HFFc6 (cell line): ENCODE measurements around the gene C19orf47. TPM values are rescaled to one million over a fixed set of nuclear protein-coding genes. Genes with fewer than 3 reads are reported as not detected.
A peak's percentile ranks its signal among the peaks of the same experiment; 100 is the strongest.

Source experiments
- DNase-seq: peaks from one replicate; pipeline ENCODE4 v3.0.0-alpha.2; 2018
- H3K27ac Mint-ChIP-seq: 2 replicates; pipeline ENCODE4 v1.8.0; 2020; ENCODE audit warnings: mild to moderate bottlenecking, mixed read lengths
- H3K27me3 Mint-ChIP-seq: 2 replicates; pipeline ENCODE4 v1.8.0; 2021; ENCODE audit warnings: mild to moderate bottlenecking, moderate library complexity, mixed read lengths; ENCODE audit not compliant: insufficient read depth
- H3K36me3 Mint-ChIP-seq: 2 replicates; pipeline ENCODE4 v1.8.0; 2021; ENCODE audit warnings: low read depth, mixed read lengths
- H3K4me1 Mint-ChIP-seq: 2 replicates; pipeline ENCODE4 v1.8.0; 2020; ENCODE audit warnings: low read depth, mixed read lengths
- H3K4me3 Mint-ChIP-seq: 2 replicates; pipeline ENCODE4 v1.8.0; 2020; ENCODE audit warnings: mild to moderate bottlenecking, moderate library complexity, mixed read lengths
- H3K9me3 Mint-ChIP-seq: 2 replicates; pipeline ENCODE4 v1.8.0; 2020; ENCODE audit warnings: mild to moderate bottlenecking, mixed read lengths
- total RNA-seq, 6 experiments: library from RNA; stranded (reverse); fragmentation: NEBNext Ultra II Directional; extraction: Animal tissue kit (Norgen Biotek cat#: 25700); gene quantifications; 2 replicates in 1 of 6; 3 replicates in 5 of 6; pipeline ENCODE4 v1.2.3, GENCODE V29; 2021
- TF ChIP-seq, protein P1 (sequence below): fragments of 200-600 bp; sonication (generic); IDR thresholded peaks from 2 replicates; pipeline ENCODE4 v1.5.0; 2021; ENCODE audit warnings: antibody characterized with exemption, mild to moderate bottlenecking

The C19orf47 gene
- total RNA-seq, 6 experiments from 2014 or later = 15.8 to 20.0 (median 18.5) TPM

DNA sequence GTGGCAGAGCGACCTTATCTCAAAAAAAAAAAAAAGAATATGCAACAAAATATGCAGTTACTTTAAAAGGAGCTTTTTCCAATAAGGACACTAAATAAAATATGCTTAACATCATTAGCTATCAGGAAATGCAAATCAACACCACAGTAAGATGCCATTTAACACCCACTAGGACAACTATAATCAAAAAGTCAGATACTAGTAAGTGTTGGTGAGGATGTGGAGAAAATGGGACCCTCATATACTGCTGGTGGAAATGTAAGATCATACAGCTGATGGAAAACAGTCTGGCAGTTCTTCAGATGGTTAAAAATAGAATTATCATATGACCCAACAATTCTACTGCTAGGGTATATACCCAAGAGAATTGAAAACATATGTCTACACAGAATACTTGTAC is 38.5 kb downstream of the C19orf47 start:
- TF ChIP-seq, protein P1, sequence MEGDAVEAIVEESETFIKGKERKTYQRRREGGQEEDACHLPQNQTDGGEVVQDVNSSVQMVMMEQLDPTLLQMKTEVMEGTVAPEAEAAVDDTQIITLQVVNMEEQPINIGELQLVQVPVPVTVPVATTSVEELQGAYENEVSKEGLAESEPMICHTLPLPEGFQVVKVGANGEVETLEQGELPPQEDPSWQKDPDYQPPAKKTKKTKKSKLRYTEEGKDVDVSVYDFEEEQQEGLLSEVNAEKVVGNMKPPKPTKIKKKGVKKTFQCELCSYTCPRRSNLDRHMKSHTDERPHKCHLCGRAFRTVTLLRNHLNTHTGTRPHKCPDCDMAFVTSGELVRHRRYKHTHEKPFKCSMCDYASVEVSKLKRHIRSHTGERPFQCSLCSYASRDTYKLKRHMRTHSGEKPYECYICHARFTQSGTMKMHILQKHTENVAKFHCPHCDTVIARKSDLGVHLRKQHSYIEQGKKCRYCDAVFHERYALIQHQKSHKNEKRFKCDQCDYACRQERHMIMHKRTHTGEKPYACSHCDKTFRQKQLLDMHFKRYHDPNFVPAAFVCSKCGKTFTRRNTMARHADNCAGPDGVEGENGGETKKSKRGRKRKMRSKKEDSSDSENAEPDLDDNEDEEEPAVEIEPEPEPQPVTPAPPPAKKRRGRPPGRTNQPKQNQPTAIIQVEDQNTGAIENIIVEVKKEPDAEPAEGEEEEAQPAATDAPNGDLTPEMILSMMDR = no peak
- Mint-ChIP-seq H3K9me3 (no peaks in the 10 kb centered on the region), H3K4me3 (no peak overlapping the region), H3K36me3 (no peaks in the 10 kb centered on the region), H3K27ac (no peak overlapping the region), H3K27me3 (no peaks in the 10 kb centered on the region), H3K4me1 (peaks cover 6% of the 10 kb centered on the region; the same call in 1 of the 2 replicates)
- no peak for DNase-seq

DNA sequence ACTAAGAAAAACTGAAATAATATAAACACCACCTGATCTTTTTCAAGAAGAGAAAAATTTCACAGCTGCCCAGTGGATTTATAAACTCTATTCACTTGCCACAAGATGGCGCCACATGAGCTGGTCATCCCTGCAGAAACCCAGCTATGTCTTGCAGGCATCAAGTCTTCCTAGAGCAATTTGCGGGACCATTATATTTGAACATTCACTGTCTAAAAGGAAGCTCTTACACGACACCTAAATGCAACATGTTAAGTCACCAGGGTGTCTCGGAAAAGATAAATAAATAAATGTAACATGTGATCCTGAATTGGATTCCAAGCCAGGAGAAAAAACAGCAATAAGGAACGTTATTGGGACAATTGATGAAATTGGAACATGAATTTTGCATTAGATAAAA is 42.8 kb downstream of the C19orf47 start:
- Mint-ChIP-seq H3K27me3 (no peaks in the 10 kb centered on the region; the same call in 1 of the 2 replicates), H3K4me1 (peaks cover 13% of the 10 kb centered on the region), H3K36me3 (no peaks in the 10 kb centered on the region), H3K9me3 (no peaks in the 10 kb centered on the region), H3K27ac (no peak overlapping the region), H3K4me3 (no peak overlapping the region)
- DNase-seq = peak; percentile 79
- TF ChIP-seq, protein P1 = peak; percentile 91

DNA sequence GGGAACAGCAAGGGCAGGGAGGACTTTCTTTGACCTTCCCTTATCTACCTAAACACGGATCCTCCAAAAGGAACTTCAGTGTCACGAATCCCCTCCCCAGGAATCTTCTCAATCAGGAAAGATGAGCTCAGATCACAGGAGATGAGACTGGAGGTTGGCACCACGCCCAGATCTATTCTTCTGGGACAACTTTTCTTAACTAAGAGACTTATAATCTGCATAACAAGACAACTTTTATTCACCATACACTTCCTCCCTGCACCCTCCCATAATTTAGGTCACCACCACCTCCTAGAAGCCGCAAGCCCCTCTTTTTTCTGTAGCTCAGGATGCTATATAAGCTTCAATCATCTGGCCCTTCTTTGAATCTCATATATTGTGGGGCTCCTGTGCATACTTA is 43.9 kb downstream of the C19orf47 start:
- no peaks in the 10 kb centered on the region for H3K36me3 Mint-ChIP-seq
- TF ChIP-seq, protein P1 = no peak
- peaks cover 13% of the 10 kb centered on the region for H3K4me1 Mint-ChIP-seq
- H3K27ac Mint-ChIP-seq = no peak overlapping the region
- H3K9me3 Mint-ChIP-seq = no peaks in the 10 kb centered on the region
- H3K4me3 Mint-ChIP-seq = no peak overlapping the region
- H3K27me3 Mint-ChIP-seq = no peaks in the 10 kb centered on the region; the same call in 1 of the 2 replicates
- no peak for DNase-seq

DNA sequence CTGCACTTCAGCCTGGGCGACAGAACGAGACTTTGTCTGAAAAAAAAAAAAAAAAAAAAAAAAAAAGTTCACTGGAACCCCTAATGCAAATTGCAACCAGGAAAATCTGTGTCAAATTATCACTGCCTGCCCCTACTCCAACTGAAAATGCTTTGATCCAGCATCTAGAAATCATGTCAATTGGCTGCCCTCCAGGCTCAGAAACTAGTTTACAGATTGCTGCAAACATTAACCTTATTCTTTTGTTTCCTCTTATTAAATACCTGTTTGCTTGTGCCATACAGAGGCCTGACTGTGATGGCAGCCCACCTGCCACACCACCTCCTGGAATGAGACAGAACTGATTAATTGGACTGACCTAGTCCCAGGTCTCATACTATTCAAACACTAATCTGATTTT is 44.4 kb downstream of the C19orf47 start:
- Mint-ChIP-seq H3K4me1 (peaks cover 13% of the 10 kb centered on the region), H3K36me3 (no peaks in the 10 kb centered on the region), H3K27ac (no peak overlapping the region), H3K9me3 (no peaks in the 10 kb centered on the region), H3K4me3 (no peak overlapping the region), H3K27me3 (no peaks in the 10 kb centered on the region; the same call in 1 of the 2 replicates)
- no peak for DNase-seq
- TF ChIP-seq, protein P1 = no peak

DNA sequence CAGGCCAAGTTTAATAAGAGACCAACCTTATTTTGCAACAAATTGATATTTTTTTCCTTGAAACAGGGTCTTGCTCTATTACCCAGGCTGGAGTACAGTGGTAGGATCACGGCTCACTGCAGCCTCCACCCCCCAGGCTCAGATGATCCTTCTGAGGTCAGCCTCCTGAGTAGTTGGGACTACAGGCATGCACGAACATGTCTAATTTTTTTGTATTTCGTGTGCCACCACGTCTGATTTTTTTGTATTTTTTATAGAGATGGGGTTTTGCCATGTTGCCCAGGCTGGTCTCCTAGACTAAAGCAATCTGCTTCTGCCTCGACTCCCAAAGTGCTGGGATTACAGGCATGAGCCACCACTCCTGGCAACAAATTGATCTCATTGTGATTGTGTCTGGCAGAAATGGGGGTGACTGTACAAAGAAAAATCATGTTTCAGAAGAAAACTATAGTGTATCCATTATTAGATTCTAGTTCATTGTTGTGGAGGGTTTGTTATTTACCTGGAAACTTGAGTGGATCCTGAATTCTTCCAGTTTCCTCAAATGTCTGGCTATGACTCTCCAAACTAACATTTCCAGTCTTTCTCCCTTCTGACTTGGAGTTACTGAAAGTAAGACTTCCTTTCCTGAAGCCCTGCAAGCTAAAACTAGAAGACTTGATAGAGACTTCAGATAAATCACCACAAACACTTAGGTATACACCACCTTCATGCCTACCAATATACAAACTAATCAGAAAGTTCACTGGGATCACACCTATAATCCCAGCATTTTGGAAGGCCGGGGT is 45.8 kb downstream of the C19orf47 start:
- no peaks in the 10 kb centered on the region; the same call in 1 of the 2 replicates for H3K27me3 Mint-ChIP-seq
- no peak overlapping the region for H3K4me3 Mint-ChIP-seq
- peaks cover 13% of the 10 kb centered on the region for H3K4me1 Mint-ChIP-seq
- no peaks in the 10 kb centered on the region for H3K9me3 Mint-ChIP-seq
- no peaks in the 10 kb centered on the region for H3K36me3 Mint-ChIP-seq
- TF ChIP-seq, protein P1 = no peak
- DNase-seq = no peak
- H3K27ac Mint-ChIP-seq = peak overlapping the region; percentile 29; the same call in 1 of the 2 replicates
